ENCODE measurements around the gene VDR.

GRCh38 chr12:47799357-47799955, 105.3 kb downstream of the VDR start:
- TF ChIP-seq, protein P1, sequence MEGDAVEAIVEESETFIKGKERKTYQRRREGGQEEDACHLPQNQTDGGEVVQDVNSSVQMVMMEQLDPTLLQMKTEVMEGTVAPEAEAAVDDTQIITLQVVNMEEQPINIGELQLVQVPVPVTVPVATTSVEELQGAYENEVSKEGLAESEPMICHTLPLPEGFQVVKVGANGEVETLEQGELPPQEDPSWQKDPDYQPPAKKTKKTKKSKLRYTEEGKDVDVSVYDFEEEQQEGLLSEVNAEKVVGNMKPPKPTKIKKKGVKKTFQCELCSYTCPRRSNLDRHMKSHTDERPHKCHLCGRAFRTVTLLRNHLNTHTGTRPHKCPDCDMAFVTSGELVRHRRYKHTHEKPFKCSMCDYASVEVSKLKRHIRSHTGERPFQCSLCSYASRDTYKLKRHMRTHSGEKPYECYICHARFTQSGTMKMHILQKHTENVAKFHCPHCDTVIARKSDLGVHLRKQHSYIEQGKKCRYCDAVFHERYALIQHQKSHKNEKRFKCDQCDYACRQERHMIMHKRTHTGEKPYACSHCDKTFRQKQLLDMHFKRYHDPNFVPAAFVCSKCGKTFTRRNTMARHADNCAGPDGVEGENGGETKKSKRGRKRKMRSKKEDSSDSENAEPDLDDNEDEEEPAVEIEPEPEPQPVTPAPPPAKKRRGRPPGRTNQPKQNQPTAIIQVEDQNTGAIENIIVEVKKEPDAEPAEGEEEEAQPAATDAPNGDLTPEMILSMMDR (IDR thresholded peaks at IDR 0.05; ENCODE audit: poor library complexity) = no peak
- TF ChIP-seq EZH2 (IDR thresholded peaks at IDR 0.05; ENCODE audit: borderline replicate concordance) (no peak), EZH2phosphoT487 (IDR thresholded peaks at IDR 0.05; ENCODE audit: low read depth, severe bottlenecking, unreplicated experiment) (no peak)
